CD4-positive, alpha-beta T cell treated with Interleukin-6 at 100 ng/mL for 8 hours (primary cell): ENCODE results near the gene SIPA1L3.
A peak's percentile ranks its signal among the peaks of the same experiment; 100 is the strongest.
"Not testable (repeated sequence)": the region's sequence is repeated elsewhere in the genome, so short reads cannot be mapped to it uniquely, and the experiment has no call there.

Experiments used
- DNase-seq: peaks from one replicate; pipeline ENCODE4 v3.0.0-alpha.2; 2020; ENCODE audit warnings: mixed read lengths, low spot score

SIPA1L3 gene

GRCh38 chr19:37906869-37907734 lies at the start of gene SIPA1L3:
Gene SIPA1L3, plus strand, starts transcription at chr19:37907208. Its CDS starts 174,358 bp downstream, at chr19:38081566.
- peak; percentile 92 for DNase-seq

GRCh38 chr19:37864501-37864900 lies 42.5 kb upstream of the SIPA1L3 start:
- DNase-seq, result no peak

- DNase-seq, result not testable (repeated sequence)
Measured at GRCh38 chr19:37865930-37866329, 41.1 kb upstream of the SIPA1L3 start.

GRCh38 chr19:37867831-37868230 lies 39.2 kb upstream of the SIPA1L3 start:
- DNase-seq, result no peak

- DNase-seq, result no peak
Measured at GRCh38 chr19:37869766-37870340, 37.2 kb upstream of the SIPA1L3 start.

- DNase-seq, result no peak
Measured at GRCh38 chr19:37872383-37872782, 34.6 kb upstream of the SIPA1L3 start.

GRCh38 chr19:37874784-37875183 lies 32.2 kb upstream of the SIPA1L3 start:
- no peak for DNase-seq

- DNase-seq, result no peak
Measured at GRCh38 chr19:37876032-37876431, 31.0 kb upstream of the SIPA1L3 start.

- DNase-seq, result no peak
Measured at GRCh38 chr19:37877147-37877546, 29.9 kb upstream of the SIPA1L3 start.

- DNase-seq, result no peak
Measured at GRCh38 chr19:37885392-37885791, 21.6 kb upstream of the SIPA1L3 start.

GRCh38 chr19:37886571-37886970 lies 20.4 kb upstream of the SIPA1L3 start:
- no peak for DNase-seq

GRCh38 chr19:37893845-37894575 lies 13.0 kb upstream of the SIPA1L3 start:
- DNase-seq, result no peak

GRCh38 chr19:37896180-37896579 lies 10.8 kb upstream of the SIPA1L3 start:
- no peak for DNase-seq

- no peak for DNase-seq
Measured at GRCh38 chr19:37899453-37899852, 7.6 kb upstream of the SIPA1L3 start.

GRCh38 chr19:37899966-37900365 lies 7.0 kb upstream of the SIPA1L3 start:
- no peak for DNase-seq

- DNase-seq, result peak; percentile 80
Measured at GRCh38 chr19:37902668-37903067, 4.3 kb upstream of the SIPA1L3 start.

GRCh38 chr19:37903096-37903495 lies 3.9 kb upstream of the SIPA1L3 start:
- DNase-seq, result no peak

GRCh38 chr19:37905946-37906868 lies 801 bp upstream of the SIPA1L3 start, which contains the start of gene WDR87:
Gene WDR87, minus strand, starts transcription at chr19:37906594. Its CDS starts 8,355 bp downstream, at chr19:37898239.
- peak; percentile 53 for DNase-seq

- no peak for DNase-seq
Measured at GRCh38 chr19:37907735-37908455, 887 bp downstream of the SIPA1L3 start.

GRCh38 chr19:37909661-37910199 lies 2.7 kb downstream of the SIPA1L3 start:
- no peak for DNase-seq

GRCh38 chr19:37914908-37915307 lies 7.9 kb downstream of the SIPA1L3 start:
- no peak for DNase-seq
